ENCODE measurements around the gene CRCP.

DNA sequence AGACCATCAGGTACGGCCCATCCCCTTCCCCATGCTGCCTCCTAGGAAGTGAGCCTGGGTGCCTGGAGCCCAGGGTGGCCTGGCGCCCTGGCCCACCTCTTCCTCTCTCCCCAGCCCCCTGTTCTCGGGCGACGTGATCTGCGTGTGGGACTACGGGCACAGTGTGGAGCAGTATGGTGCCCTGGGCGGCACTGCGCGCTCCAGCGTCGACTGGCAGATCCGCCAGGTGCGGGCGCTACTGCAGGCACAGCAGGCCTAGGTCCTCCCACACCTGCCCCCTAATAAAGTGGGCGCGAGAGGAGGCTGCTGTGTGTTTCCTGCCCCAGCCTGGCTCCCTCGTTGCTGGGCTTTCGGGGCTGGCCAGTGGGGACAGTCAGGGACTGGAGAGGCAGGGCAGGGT is 22.0 kb upstream of the CRCP start:
- TF ChIP-seq, protein P1, sequence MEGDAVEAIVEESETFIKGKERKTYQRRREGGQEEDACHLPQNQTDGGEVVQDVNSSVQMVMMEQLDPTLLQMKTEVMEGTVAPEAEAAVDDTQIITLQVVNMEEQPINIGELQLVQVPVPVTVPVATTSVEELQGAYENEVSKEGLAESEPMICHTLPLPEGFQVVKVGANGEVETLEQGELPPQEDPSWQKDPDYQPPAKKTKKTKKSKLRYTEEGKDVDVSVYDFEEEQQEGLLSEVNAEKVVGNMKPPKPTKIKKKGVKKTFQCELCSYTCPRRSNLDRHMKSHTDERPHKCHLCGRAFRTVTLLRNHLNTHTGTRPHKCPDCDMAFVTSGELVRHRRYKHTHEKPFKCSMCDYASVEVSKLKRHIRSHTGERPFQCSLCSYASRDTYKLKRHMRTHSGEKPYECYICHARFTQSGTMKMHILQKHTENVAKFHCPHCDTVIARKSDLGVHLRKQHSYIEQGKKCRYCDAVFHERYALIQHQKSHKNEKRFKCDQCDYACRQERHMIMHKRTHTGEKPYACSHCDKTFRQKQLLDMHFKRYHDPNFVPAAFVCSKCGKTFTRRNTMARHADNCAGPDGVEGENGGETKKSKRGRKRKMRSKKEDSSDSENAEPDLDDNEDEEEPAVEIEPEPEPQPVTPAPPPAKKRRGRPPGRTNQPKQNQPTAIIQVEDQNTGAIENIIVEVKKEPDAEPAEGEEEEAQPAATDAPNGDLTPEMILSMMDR (conservative IDR thresholded peaks at IDR 0.05 in 1 of 2, IDR thresholded peaks at IDR 0.05 in 1 of 2; ENCODE audit: extremely low read depth in 1 of 2, insufficient read depth in 1 of 2, low read depth in 1 of 2, low read length in 2 of 2), result no peak
- TF ChIP-seq EZH2 (IDR thresholded peaks at IDR 0.05; ENCODE audit: borderline replicate concordance, low read length), result no peak
